ENCODE results near the gene RAB1A.
"Not testable (repeated sequence)": the region's sequence is repeated elsewhere in the genome, so short reads cannot be mapped to it uniquely, and the experiment has no call there.

The RAB1A gene

GRCh38 chr2:65136253-65136652, 6.3 kb upstream of the RAB1A start:
- no peak for DNase-seq (ENCODE audit: low read depth in 2 of 2)

GRCh38 chr2:65134158-65134557, 4.3 kb upstream of the RAB1A start:
- DNase-seq (ENCODE audit: low read depth in 2 of 2), result no peak

- DNase-seq (ENCODE audit: low read depth in 2 of 2), result no peak
These were observed 3.7 kb upstream of the RAB1A start for GRCh38 chr2:65133626-65134025.

- not testable (repeated sequence) for DNase-seq (ENCODE audit: low read depth in 2 of 2)
These were observed 3.0 kb upstream of the RAB1A start for GRCh38 chr2:65132930-65133329.

GRCh38 chr2:65130664-65131175, 814 bp upstream of the RAB1A start:
- no peak for DNase-seq (ENCODE audit: low read depth in 2 of 2)

GRCh38 chr2:65129286-65129825, 550 bp downstream of the RAB1A start:
- peak in 1 of 2 donors; percentile 5 for DNase-seq (ENCODE audit: low read depth in 2 of 2)

- no peak for DNase-seq (ENCODE audit: low read depth in 2 of 2)
These were observed 1.4 kb downstream of the RAB1A start for GRCh38 chr2:65128297-65129190.

GRCh38 chr2:65125457-65125856, 4.4 kb downstream of the RAB1A start:
- not testable (repeated sequence) for DNase-seq (ENCODE audit: low read depth in 2 of 2)

- no peak for DNase-seq (ENCODE audit: low read depth in 2 of 2)
These were observed 7.6 kb downstream of the RAB1A start for GRCh38 chr2:65122313-65122712.

GRCh38 chr2:65120990-65121693, 8.8 kb downstream of the RAB1A start:
- DNase-seq (ENCODE audit: low read depth in 2 of 2), result no peak

- DNase-seq (ENCODE audit: low read depth in 2 of 2), result no peak
These were observed 13.3 kb downstream of the RAB1A start for GRCh38 chr2:65116645-65117044.

- no peak for DNase-seq (ENCODE audit: low read depth in 2 of 2)
These were observed 15.0 kb downstream of the RAB1A start for GRCh38 chr2:65114921-65115320.

- DNase-seq (ENCODE audit: low read depth in 2 of 2), result no peak
These were observed 16.1 kb downstream of the RAB1A start for GRCh38 chr2:65113816-65114215.

- no peak for DNase-seq (ENCODE audit: low read depth in 2 of 2)
These were observed 16.7 kb downstream of the RAB1A start for GRCh38 chr2:65113229-65113628.

- no peak for DNase-seq (ENCODE audit: low read depth in 2 of 2)
These were observed 17.3 kb downstream of the RAB1A start for GRCh38 chr2:65112633-65113032.

GRCh38 chr2:65108780-65109179, 21.1 kb downstream of the RAB1A start:
- no peak for DNase-seq (ENCODE audit: low read depth in 2 of 2)

GRCh38 chr2:65107530-65107929, 22.4 kb downstream of the RAB1A start:
- no peak for DNase-seq (ENCODE audit: low read depth in 2 of 2)

- DNase-seq (ENCODE audit: low read depth in 2 of 2), result no peak
These were observed 26.7 kb downstream of the RAB1A start for GRCh38 chr2:65103013-65103715.

- DNase-seq (ENCODE audit: low read depth in 2 of 2), result no peak
These were observed 28.8 kb downstream of the RAB1A start for GRCh38 chr2:65101071-65101470.

GRCh38 chr2:65098741-65099140, 31.2 kb downstream of the RAB1A start:
- no peak for DNase-seq (ENCODE audit: low read depth in 2 of 2)

GRCh38 chr2:65097844-65098243, 32.1 kb downstream of the RAB1A start:
- no peak for DNase-seq (ENCODE audit: low read depth in 2 of 2)

GRCh38 chr2:65096948-65097347, 33.0 kb downstream of the RAB1A start:
- DNase-seq (ENCODE audit: low read depth in 2 of 2), result no peak
